Sigmoid colon (tissue), 7 donors: ENCODE data around the gene NLRP9. TPM values are rescaled to one million over a fixed set of nuclear protein-coding genes. Genes with fewer than 3 reads are reported as not detected.

Source experiments
- DNase-seq: peaks from one replicate; pipeline ENCODE4 v3.0.0-alpha.2; 2019
- H3K27ac ChIP-seq, 4 donors: fragments of 200-600 bp; sonication (generic); one replicate each; pipeline ENCODE4 v1.5.1; 2016 to 2019; ENCODE audit warnings: mild to moderate bottlenecking in 1 of 4
- H3K27me3 ChIP-seq, 3 donors: fragments of 200-600 bp; sonication (generic); one replicate each; pipeline ENCODE4 v1.5.1; 2019; ENCODE audit warnings: mild to moderate bottlenecking in 1 of 3
- H3K36me3 ChIP-seq, 4 donors: fragments of 200-600 bp; sonication (generic); one replicate each; pipeline ENCODE4 v1.5.1; 2016 to 2019
- H3K4me1 ChIP-seq, 4 donors: fragments of 200-600 bp; sonication (generic); one replicate each; pipeline ENCODE4 v1.5.1; 2017 to 2019
- H3K4me3 ChIP-seq, 4 donors: fragments of 200-600 bp; sonication (generic); one replicate each; pipeline ENCODE4 v1.5.1; 2017 to 2019; ENCODE audit warnings: mild to moderate bottlenecking in 2 of 4, moderate library complexity in 1 of 4
- H3K9me3 ChIP-seq, 4 donors: fragments of 200-600 bp in 3 of 4; sonication (generic) in 3 of 4; one replicate each; pipeline versions ENCODE4 v1.5.1 to v1.6.1; 2013 to 2019
- EP300 ChIP-seq, 4 donors: sonication (generic); formaldehyde crosslinking; IDR thresholded peaks; one replicate each; pipeline ENCODE4 v1.6.1; 2017; ENCODE audit warnings: antibody characterized with exemption in 4 of 4
- POLR2A ChIP-seq, 2 donors: fragments of 450-650 bp; IDR thresholded peaks; one replicate each; pipeline ENCODE4 v1.6.1; 2016; ENCODE audit warnings: antibody characterized with exemption in 2 of 2, mild to moderate bottlenecking in 2 of 2, moderate library complexity in 2 of 2
- POLR2AphosphoS5 ChIP-seq, 4 donors: sonication (generic); formaldehyde crosslinking; IDR thresholded peaks; one replicate each; pipeline ENCODE4 v1.6.1; 2017; ENCODE audit warnings: antibody characterized with exemption in 4 of 4
- WGBS, 2 donors: extraction: QIAGEN DNeasy Blood & Tissue Kit; methylation state at CpG; one replicate each; pipeline ENCODE4 v1.1.7; 2013; 5-methylcytosine and 5-hydroxymethylcytosine counted together
- intact Hi-C: fragments of 100-400 bp; cut with DNase I; formaldehyde crosslinking; loops from one replicate; pipeline ENCODE4 v1.15.1; 2023
- polyA plus RNA-seq, 3 donors: library from polyadenylated mRNA; stranded (reverse); fragments of 200-250 nt; gene quantifications; one replicate each; pipeline ENCODE4 v1.2.3, GENCODE V29; 2013
- total RNA-seq, 4 donors: library from RNA; depleted of rRNA; stranded (reverse); fragments of >200 nt; gene quantifications; one replicate each; pipeline ENCODE4 v1.1.0, GENCODE V29; 2016
- TF ChIP-seq, protein P1 (sequence below), 4 experiments: fragments of 450-650 bp in 3 of 4; fragments of 200-600 bp in 1 of 4; IDR thresholded peaks; one replicate each; pipeline ENCODE4 v1.5.1; 2016 to 2019; ENCODE audit warnings: antibody characterized with exemption in 4 of 4, mild to moderate bottlenecking in 3 of 4, moderate library complexity in 2 of 4
- donor health status: healthy with polysubstance abuse.
- donor health status: Bipolar disorder and iron deficiency.
- donor health status: healthy.

The NLRP9 gene
- total and polyA plus RNA-seq, 7 donors = not detected

DNA sequence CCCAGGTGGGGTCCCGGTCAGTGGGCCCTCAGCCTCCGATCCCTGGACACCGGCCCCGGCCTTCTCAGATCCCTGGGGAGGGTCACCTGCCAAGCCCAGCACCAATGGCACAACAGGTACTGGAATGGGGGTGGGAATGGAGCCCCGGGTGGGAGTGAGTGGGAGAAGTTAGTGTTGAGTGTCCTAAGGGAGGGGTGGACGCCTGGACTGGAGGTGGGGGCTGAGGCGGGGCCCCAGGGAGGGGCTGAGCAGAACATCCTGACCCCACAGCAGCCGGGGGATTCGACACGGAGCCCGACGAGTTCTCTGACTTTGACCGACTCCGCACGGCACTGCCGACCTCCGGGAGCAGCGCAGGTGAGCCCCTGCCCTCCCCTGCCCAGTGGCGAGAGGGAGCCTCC is 45.5 kb downstream of the NLRP9 start:
- intact Hi-C loops = no loop called here
- 94 to 95% methylated on average over 19 of the region's 19 CpGs for WGBS, 2 donors

DNA sequence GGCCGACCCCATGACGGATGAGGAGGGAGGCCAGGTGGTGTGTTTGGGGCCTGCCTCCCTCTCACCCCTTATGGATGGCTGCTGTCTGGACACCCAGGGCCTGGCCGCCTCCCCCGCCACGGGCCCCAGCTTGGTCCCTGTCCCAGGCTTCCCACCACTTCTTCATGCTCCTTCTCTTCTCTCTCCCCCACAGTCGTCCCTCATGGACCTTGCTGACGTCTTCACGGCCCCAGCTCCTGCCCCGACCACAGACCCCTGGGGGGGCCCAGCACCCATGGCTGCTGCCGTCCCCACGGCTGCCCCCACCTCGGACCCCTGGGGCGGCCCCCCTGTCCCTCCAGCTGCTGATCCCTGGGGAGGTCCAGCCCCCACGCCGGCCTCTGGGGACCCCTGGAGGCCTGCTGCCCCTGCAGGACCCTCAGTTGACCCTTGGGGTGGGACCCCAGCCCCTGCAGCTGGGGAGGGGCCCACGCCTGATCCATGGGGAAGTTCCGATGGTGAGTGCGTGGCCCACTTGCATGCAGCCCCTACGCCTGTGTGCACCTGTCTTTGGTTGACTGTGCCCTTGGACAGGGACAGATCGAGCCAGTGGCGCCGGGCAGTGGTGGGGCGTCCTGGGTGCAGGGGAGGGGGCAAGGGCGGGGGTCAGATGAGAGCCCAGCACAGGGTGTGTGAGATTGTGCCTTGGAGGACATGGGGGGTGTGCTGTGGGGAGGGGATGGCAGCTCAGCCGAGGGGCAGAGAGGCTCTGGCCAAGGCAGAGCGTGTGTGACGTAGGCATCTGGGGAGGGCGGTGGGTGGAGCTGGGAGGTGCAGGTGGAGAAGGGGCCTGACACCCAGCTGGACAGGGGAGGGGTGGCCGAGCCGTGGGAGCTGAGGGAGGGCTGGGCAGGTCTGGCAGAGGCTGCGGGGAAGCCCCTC is 46.4 kb downstream of the NLRP9 start:
- H3K36me3 ChIP-seq = peaks cover 36 to 98% (median 60%) of the 10 kb centered on the region in 4 donors
- 92 to 94% methylated on average over 31 of the region's 31 CpGs for WGBS, 2 donors

More for the DNA sequence above, 45.5 kb downstream of the NLRP9 start:
- Histone ChIP-seq H3K9me3 (no peaks in the 10 kb centered on the region), H3K27me3 (no peaks in the 10 kb centered on the region), H3K27ac (no peak overlapping the region), H3K4me1 (no peaks in the 10 kb centered on the region), H3K36me3 (peaks cover 36 to 99% (median 58%) of the 10 kb centered on the region in 4 donors), H3K4me3 (no peak overlapping the region)
- TF ChIP-seq, protein P1, sequence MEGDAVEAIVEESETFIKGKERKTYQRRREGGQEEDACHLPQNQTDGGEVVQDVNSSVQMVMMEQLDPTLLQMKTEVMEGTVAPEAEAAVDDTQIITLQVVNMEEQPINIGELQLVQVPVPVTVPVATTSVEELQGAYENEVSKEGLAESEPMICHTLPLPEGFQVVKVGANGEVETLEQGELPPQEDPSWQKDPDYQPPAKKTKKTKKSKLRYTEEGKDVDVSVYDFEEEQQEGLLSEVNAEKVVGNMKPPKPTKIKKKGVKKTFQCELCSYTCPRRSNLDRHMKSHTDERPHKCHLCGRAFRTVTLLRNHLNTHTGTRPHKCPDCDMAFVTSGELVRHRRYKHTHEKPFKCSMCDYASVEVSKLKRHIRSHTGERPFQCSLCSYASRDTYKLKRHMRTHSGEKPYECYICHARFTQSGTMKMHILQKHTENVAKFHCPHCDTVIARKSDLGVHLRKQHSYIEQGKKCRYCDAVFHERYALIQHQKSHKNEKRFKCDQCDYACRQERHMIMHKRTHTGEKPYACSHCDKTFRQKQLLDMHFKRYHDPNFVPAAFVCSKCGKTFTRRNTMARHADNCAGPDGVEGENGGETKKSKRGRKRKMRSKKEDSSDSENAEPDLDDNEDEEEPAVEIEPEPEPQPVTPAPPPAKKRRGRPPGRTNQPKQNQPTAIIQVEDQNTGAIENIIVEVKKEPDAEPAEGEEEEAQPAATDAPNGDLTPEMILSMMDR (IDR thresholded peaks at IDR 0.05) = no peak
- TF ChIP-seq EP300 (IDR thresholded peaks at IDR 0.05) (no peak), POLR2A (IDR thresholded peaks at IDR 0.05) (no peak), POLR2AphosphoS5 (IDR thresholded peaks at IDR 0.05) (no peak)
- peak; percentile 56 for DNase-seq

GRCh38 chr19:55690769-55691545 is 47.2 kb downstream of the NLRP9 start:
- Histone ChIP-seq H3K36me3 (peaks cover 36 to 98% (median 61%) of the 10 kb centered on the region in 4 donors), H3K4me3 (no peak overlapping the region), H3K27ac (no peak overlapping the region), H3K27me3 (no peaks in the 10 kb centered on the region), H3K9me3 (no peaks in the 10 kb centered on the region), H3K4me1 (peaks cover 0 to under 1% (median 0%) of the 10 kb centered on the region in 4 donors)
- TF ChIP-seq EP300 (IDR thresholded peaks at IDR 0.05) (no peak), POLR2A (IDR thresholded peaks at IDR 0.05) (no peak), POLR2AphosphoS5 (IDR thresholded peaks at IDR 0.05) (no peak)
- TF ChIP-seq, protein P1 (IDR thresholded peaks at IDR 0.05) = no peak
- 93 to 94% methylated on average over 31 of the region's 31 CpGs for WGBS, 2 donors
- DNase-seq = peak; percentile 56
- intact Hi-C loops = no loop called here

More for the DNA sequence above, 46.4 kb downstream of the NLRP9 start:
- no peaks in the 10 kb centered on the region for H3K4me1 ChIP-seq
- no peaks in the 10 kb centered on the region for H3K27me3 ChIP-seq
- TF ChIP-seq, protein P1 (IDR thresholded peaks at IDR 0.05) = no peak
- TF ChIP-seq POLR2A (IDR thresholded peaks at IDR 0.05) = no peak
- TF ChIP-seq POLR2AphosphoS5 (IDR thresholded peaks at IDR 0.05) = no peak
- no peak for TF ChIP-seq EP300 (IDR thresholded peaks at IDR 0.05)
- intact Hi-C loops = no loop called here
- H3K4me3 ChIP-seq = no peak overlapping the region
- H3K27ac ChIP-seq = no peak overlapping the region
- H3K9me3 ChIP-seq = no peaks in the 10 kb centered on the region
- peak; percentile 56 for DNase-seq

GRCh38 chr19:55690109-55690768 is 48.0 kb downstream of the NLRP9 start:
- peaks cover 42 to 98% (median 64%) of the 10 kb centered on the region in 4 donors for H3K36me3 ChIP-seq
- no peaks in the 10 kb centered on the region for H3K27me3 ChIP-seq
- H3K9me3 ChIP-seq = no peaks in the 10 kb centered on the region
- DNase-seq = peak; percentile 58
- 93 to 96% methylated on average over 25 of the region's 25 CpGs for WGBS, 2 donors
- no peak overlapping the region for H3K27ac ChIP-seq
- intact Hi-C loops = no loop called here
- H3K4me1 ChIP-seq = peaks cover 0 to 7% (median 0%) of the 10 kb centered on the region in 4 donors
- TF ChIP-seq POLR2A (IDR thresholded peaks at IDR 0.05) (no peak), POLR2AphosphoS5 (IDR thresholded peaks at IDR 0.05) (no peak), EP300 (IDR thresholded peaks at IDR 0.05) (no peak)
- TF ChIP-seq, protein P1 (IDR thresholded peaks at IDR 0.05) = no peak
- no peak overlapping the region for H3K4me3 ChIP-seq
